SK-N-SH (cell line): ENCODE measurements around the gene TMEM131.

Experiments
- CTCF ChIP-seq: fragments of 200-600 bp; sonication (generic); IDR thresholded peaks from 2 replicates; pipeline ENCODE4 v1.6.1; 2017; ENCODE audit warnings: antibody characterized with exemption, mild to moderate bottlenecking, moderate library complexity
- FOSL2 ChIP-seq: IDR thresholded peaks from 2 replicates; pipeline ENCODE4 v1.4.0; 2012; ENCODE audit warnings: low read depth, mild to moderate bottlenecking, moderate library complexity, borderline replicate concordance
- MXI1 ChIP-seq: IDR thresholded peaks from 2 replicates; pipeline ENCODE4 v1.6.1; 2012; ENCODE audit warnings: mild to moderate bottlenecking, low read depth, low read length, improper control_type of control experiment
- POLR2AphosphoS5 ChIP-seq: IDR thresholded peaks from 2 replicates; pipeline ENCODE4 v1.6.1; 2012; ENCODE audit warnings: low read depth, low read length
- RAD21 ChIP-seq: IDR thresholded peaks from 2 replicates; pipeline ENCODE4 v1.6.1; 2012; ENCODE audit warnings: mild to moderate bottlenecking, low read length
- USF2 ChIP-seq: fragments of 150-350 bp; IDR thresholded peaks from 2 replicates; pipeline ENCODE4 v1.6.1; 2017; ENCODE audit warnings: antibody characterized with exemption, low read length, low read depth, borderline replicate concordance

GRCh38 chr2:97969081-97970067 is 26.4 kb downstream of the TMEM131 start:
- TF ChIP-seq CTCF (no peak), POLR2AphosphoS5 (no peak), MXI1 (no peak), RAD21 (no peak), USF2 (no peak), FOSL2 (no peak)
